Stimulated activated naive B cell treated with anti-CD40 and anti-IgM and Interleukin-4, amounts not matched to agents 10 μg/mL and 1 μg/mL and 100 μg/mL, for 72 hours (primary cell): ENCODE data around the gene NTSR1.

ENCODE experiments used
- ATAC-seq, 2 donors: fragments of 150-1000 bp; cut with Tn5 transposase; replicated peaks; 2 replicates each; pipeline ENCODE4 v1.10.0; 2021; ENCODE audit warnings: moderate library complexity in 1 of 2
- DNase-seq: peaks from one replicate; pipeline ENCODE4 v3.0.0; 2021
- H3K27ac Mint-ChIP-seq: one replicate; pipeline ENCODE4 v1.8.0; 2022; ENCODE audit warnings: mild to moderate bottlenecking, mixed read lengths
- H3K27me3 Mint-ChIP-seq, 2 donors: one replicate each; pipeline ENCODE4 v1.8.0; 2022; ENCODE audit warnings: mixed read lengths in 2 of 2
- H3K36me3 Mint-ChIP-seq, 2 donors: one replicate each; pipeline ENCODE4 v1.8.0; 2022; ENCODE audit warnings: mixed read lengths in 2 of 2, mild to moderate bottlenecking in 1 of 2
- H3K4me1 Mint-ChIP-seq, 2 donors: one replicate each; pipeline ENCODE4 v1.8.0; 2022; ENCODE audit warnings: mixed read lengths in 2 of 2, mild to moderate bottlenecking in 1 of 2
- H3K4me3 Mint-ChIP-seq, 2 donors: one replicate each; pipeline ENCODE4 v1.8.0; 2022; ENCODE audit warnings: mild to moderate bottlenecking in 2 of 2, mixed read lengths in 2 of 2, moderate library complexity in 1 of 2
- H3K9me3 Mint-ChIP-seq, 2 donors: one replicate each; pipeline ENCODE4 v1.8.0; 2022; ENCODE audit warnings: mixed read lengths in 2 of 2, mild to moderate bottlenecking in 1 of 2

Gene NTSR1

DNA sequence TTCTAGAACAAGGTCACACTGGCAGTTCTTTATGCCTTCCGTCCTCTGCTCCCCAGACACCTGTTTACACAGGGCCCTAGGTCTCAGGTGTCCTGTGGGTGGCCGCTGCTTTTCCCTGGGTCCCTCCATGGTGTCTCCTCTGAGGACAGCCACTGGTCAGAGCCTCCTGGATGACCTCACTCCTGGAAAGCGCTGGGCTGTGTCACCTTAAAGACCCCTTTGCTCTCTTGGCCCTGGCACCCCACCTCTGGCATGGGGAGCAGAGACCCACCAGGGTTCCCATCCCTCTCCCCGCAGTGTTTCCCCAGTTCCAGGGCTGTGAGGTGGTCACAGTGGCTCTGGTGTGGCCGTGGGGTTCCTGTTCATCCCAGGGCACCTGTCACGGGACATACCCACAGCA, 33.9 kb downstream of the NTSR1 start:
- no peak for ATAC-seq
- Mint-ChIP-seq H3K27ac (no peak overlapping the region), H3K4me3 (no peak overlapping the region), H3K27me3 (peaks cover 13 to 19% of the 10 kb centered on the region in 2 donors), H3K4me1 (peaks cover 15 to 16% of the 10 kb centered on the region in 2 donors), H3K36me3 (peaks cover 0 to 2% of the 10 kb centered on the region in 2 donors), H3K9me3 (no peaks in the 10 kb centered on the region)
- DNase-seq: no peak

DNA sequence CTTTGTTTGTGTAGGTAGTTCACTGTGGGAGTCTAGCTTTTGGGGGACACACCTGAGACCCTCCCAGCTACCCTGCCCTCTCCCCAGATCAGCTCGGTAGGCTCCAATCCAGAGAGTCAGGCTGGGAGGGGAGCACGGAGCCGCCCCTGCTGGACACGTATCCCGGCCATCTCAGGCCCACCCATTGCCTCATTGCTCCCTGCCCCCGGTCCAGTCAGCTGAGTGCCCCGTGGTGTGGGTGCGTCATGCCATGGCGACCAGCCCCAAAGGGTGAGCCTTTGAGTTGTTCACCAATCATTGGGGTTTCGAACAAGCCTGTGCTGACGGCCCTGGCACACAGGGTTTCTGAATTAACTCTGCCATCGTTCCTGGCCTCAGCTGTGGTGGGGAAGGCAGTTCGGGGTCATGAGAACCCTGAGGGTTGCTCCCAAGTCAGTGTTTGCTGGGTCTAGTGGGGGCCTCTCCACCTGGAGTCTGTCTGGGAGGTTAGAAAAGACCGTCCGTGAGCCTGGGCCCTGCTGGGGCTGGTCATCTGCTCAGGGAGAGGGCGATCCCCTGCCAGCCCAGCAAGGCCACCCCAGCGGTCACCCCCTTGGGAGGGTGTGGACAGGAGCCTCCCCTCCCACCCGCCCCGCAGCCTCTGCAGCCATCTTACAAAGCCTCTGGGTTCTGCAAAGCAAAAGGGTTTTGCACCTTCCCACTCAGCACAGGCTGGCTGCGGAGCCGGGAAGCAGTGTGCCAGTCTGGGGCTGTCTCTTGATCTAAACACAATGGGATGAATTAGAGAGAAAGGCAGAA, 34.5 kb downstream of the NTSR1 start:
- Mint-ChIP-seq H3K4me1 (peaks cover 13 to 15% of the 10 kb centered on the region in 2 donors), H3K4me3 (no peak overlapping the region), H3K27ac (no peak overlapping the region), H3K9me3 (peaks cover under 1% of the 10 kb centered on the region in 2 donors), H3K27me3 (peaks cover 13 to 19% of the 10 kb centered on the region in 2 donors), H3K36me3 (peaks cover under 1 to 2% of the 10 kb centered on the region in 2 donors)
- DNase-seq (no peak), ATAC-seq (no peak)

DNA sequence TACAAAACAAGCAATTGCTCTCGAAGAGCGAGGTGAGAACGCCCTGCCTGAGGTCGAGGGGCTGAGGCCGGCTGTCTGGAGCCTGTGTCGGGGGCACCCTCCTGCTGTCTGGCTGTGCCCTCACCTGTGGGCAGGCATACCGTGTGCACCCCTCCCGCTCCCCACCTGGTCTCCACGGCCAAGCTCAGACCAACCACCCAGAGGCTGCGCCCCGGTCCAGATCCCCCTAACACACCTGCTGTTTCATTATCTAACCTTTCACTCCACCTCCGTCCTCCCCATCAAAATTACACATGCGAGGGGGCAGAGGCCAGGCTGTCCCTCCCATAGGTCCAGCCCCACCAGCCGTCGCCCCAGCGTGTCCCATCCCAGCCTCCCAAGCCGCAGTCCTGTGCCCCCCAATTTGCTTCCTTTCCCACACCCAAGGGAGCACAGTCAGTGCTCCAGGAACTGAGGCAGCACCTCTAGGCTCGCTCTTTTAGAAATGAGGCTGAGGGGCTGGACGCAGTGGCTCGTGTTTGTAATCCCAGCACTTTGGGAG, 35.2 kb downstream of the NTSR1 start:
- no peak for ATAC-seq
- peaks cover 5% of the 10 kb centered on the region in 2 donors for H3K9me3 Mint-ChIP-seq
- peaks cover 13 to 19% of the 10 kb centered on the region in 2 donors for H3K27me3 Mint-ChIP-seq
- peaks cover 13 to 15% of the 10 kb centered on the region in 2 donors for H3K4me1 Mint-ChIP-seq
- DNase-seq: no peak
- peaks cover 2 to 5% of the 10 kb centered on the region in 2 donors for H3K36me3 Mint-ChIP-seq
- peak overlapping the region; percentile 78 for H3K27ac Mint-ChIP-seq
- no peak overlapping the region for H3K4me3 Mint-ChIP-seq

DNA sequence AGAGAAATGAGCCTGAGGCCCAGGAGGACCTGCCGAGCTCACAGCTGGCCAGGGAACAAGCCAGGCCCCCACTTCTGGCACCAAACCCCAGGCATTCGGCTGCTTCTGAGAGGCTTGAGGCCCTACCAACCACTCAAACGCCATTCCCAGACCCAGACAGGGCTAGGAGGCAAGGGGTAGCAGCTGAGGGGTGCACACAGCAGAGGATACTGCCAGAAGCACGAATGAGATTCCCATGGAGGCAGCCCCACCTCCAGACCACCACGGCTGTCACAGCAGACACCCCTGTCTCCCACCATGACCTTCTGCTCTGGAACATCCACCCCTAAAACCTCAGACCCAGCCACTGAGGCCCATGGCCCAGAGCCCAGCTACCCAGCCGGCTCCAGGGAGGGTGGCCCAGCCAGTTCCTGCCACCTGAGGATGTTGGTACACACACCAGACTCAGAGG, 36.1 kb downstream of the NTSR1 start:
- Mint-ChIP-seq H3K27ac (no peak overlapping the region), H3K4me1 (peaks cover 10% of the 10 kb centered on the region in 2 donors), H3K36me3 (peaks cover 2 to 5% of the 10 kb centered on the region in 2 donors), H3K9me3 (peaks cover 5% of the 10 kb centered on the region in 2 donors), H3K4me3 (no peak overlapping the region), H3K27me3 (peaks cover 17 to 19% of the 10 kb centered on the region in 2 donors)
- DNase-seq (no peak), ATAC-seq (no peak)

DNA sequence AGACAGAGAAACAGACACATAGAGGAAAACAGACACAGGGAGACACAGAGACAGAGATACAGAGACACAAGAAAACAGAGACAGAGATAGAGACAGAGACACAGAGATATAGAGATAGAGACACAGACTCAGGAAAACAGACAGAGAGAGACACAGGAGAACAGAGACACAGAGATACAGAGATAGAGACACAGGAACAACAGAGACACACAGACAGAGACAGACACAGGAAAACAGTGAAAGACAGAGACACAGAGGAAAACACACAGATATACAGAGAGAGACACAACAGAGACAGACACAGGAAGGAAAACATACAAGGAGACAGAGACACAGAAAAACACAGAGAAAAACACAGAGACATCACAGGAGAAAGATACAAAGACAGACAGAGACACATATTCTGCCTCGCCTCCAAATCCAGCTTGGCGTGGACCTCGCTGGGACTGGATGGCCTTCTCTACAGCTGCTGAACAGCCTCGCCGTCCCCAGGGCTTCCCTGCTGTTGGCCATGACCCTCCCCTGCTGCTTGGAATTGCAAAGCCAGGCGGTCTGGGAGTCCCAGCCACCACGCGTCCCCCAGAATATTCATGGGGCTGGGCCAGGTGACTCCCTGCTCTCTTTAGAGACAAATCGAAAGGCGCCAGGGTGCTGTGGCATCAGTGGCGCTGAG, 36.8 kb downstream of the NTSR1 start:
- DNase-seq: no peak
- H3K4me1 Mint-ChIP-seq: peaks cover 4 to 5% of the 10 kb centered on the region in 2 donors
- peaks cover 5% of the 10 kb centered on the region in 2 donors for H3K9me3 Mint-ChIP-seq
- H3K4me3 Mint-ChIP-seq: no peak overlapping the region
- H3K27ac Mint-ChIP-seq: no peak overlapping the region
- ATAC-seq: no peak
- H3K27me3 Mint-ChIP-seq: peaks cover 22 to 24% of the 10 kb centered on the region in 2 donors
- peaks cover 2 to 5% of the 10 kb centered on the region in 2 donors for H3K36me3 Mint-ChIP-seq

DNA sequence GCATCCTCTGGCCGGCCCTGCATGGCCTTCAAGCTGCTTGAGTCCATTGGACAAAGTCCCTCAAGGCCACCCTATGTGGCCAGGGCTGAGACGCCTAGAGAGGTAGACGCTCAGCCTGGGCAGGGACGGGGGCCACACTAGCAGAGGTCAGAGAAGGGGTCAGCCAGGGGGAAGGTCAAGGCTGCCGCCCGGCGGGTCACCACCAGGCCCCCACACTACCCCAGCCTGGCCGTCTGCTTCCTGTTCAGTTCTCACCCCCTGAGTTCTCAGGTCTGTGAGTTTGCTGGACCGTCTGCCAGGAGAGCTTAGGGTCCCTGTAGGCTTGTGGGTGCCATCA, 37.3 kb downstream of the NTSR1 start:
- H3K4me3 Mint-ChIP-seq: no peak overlapping the region
- H3K36me3 Mint-ChIP-seq: peaks cover 2 to 5% of the 10 kb centered on the region in 2 donors
- peaks cover 5% of the 10 kb centered on the region in 2 donors for H3K9me3 Mint-ChIP-seq
- no peak overlapping the region for H3K27ac Mint-ChIP-seq
- H3K4me1 Mint-ChIP-seq: peaks cover 0 to 5% of the 10 kb centered on the region in 2 donors
- ATAC-seq (no peak), DNase-seq (no peak)
- H3K27me3 Mint-ChIP-seq: peaks cover 22 to 24% of the 10 kb centered on the region in 2 donors

DNA sequence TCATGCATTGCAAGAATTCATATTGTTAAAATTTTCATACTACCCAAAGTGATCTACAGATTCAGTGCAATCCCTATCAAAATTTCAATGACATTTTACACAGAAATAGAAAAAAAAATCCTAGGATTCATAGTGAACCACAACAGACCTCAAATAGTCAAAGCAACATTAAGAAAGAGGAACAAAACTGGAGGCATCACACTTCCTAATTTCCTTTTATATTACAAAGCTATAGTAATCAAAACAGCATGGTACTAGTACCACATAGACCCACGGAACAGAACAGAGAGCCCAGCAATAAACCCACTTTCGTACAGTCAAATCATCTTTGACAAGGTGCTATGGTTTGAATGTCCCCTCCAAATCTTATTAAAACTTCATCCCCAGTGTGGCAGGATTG, 39.7 kb downstream of the NTSR1 start:
- peaks cover 28 to 45% of the 10 kb centered on the region in 2 donors for H3K27me3 Mint-ChIP-seq
- DNase-seq: no peak

DNA sequence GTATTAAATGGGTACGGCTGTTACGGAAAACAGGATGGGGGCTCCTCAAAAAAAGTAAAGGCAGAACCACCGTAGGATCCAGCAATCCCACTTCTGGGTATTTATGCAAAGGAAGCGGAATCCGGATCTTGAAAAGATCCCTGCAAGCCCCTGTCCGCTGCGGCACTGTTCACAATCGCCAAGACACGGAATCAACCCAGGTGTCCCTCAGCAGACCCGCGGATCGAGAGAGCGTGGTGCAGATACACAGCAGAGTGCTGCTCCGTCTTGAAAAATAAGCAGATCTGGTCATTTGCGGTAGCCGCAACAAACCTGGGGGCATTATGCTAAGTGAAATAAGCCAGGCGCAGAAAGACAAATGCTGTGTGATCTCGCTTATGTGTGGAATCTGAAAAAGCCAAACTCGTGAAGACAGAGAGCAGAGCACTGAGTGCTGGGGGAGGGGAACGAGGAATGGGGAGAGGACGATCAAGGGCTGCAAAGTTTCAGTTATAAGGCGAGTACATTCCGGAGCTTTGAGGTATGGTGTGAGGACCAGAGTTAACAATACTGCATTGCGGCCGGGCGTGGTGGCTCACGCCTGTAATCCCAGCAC, 41.3 kb downstream of the NTSR1 start:
- H3K36me3 Mint-ChIP-seq: peaks cover 0 to 5% of the 10 kb centered on the region in 2 donors
- DNase-seq (no peak), ATAC-seq (no peak)
- H3K27ac Mint-ChIP-seq: no peak overlapping the region
- no peak overlapping the region for H3K4me3 Mint-ChIP-seq
- peaks cover 27 to 49% of the 10 kb centered on the region in 2 donors for H3K27me3 Mint-ChIP-seq
- H3K9me3 Mint-ChIP-seq: peaks cover 5% of the 10 kb centered on the region in 2 donors
- peaks cover 0 to 2% of the 10 kb centered on the region in 2 donors for H3K4me1 Mint-ChIP-seq

More for the DNA sequence above, 39.7 kb downstream of the NTSR1 start:
- Mint-ChIP-seq H3K4me3 (no peak overlapping the region), H3K9me3 (peaks cover 5% of the 10 kb centered on the region in 2 donors), H3K36me3 (peaks cover 2 to 5% of the 10 kb centered on the region in 2 donors), H3K27ac (no peak overlapping the region), H3K4me1 (peaks cover 0 to 5% of the 10 kb centered on the region in 2 donors)
- ATAC-seq: no peak

DNA sequence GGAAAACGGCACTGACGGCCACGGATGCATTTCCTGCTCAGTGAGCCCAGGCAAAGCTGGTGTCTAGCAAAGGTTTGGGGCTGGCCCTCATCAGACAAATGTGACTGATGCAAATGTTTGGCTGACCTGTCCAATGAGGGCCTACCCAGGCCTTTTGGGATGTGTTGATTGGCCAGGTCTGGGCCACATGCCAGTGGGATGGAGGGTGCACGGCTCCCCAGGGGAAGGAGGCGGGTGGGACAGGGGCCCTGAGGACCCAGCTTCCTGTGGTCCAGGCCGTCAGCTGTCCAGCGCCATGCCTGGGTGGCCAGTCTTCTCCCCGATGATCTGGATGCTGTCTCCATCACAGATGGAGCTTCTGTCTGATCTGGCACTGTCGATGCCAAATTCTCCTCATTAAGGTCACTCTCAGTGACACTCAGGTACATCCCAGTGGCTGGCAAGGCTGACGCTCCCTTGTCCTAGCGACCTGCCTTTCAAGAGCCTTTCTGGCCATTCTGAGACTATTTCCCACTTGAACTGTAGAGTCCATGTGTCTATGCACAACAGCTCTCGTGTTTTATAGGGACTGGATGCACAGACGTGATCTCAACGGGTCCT, 43.0 kb downstream of the NTSR1 start:
- peaks cover 5% of the 10 kb centered on the region in 2 donors for H3K9me3 Mint-ChIP-seq
- no peak overlapping the region for H3K4me3 Mint-ChIP-seq
- H3K36me3 Mint-ChIP-seq: peaks cover 0 to 5% of the 10 kb centered on the region in 2 donors
- H3K4me1 Mint-ChIP-seq: no peaks in the 10 kb centered on the region
- no peak for ATAC-seq
- no peak for DNase-seq
- H3K27ac Mint-ChIP-seq: no peak overlapping the region
- peaks cover 27 to 46% of the 10 kb centered on the region in 2 donors for H3K27me3 Mint-ChIP-seq

DNA sequence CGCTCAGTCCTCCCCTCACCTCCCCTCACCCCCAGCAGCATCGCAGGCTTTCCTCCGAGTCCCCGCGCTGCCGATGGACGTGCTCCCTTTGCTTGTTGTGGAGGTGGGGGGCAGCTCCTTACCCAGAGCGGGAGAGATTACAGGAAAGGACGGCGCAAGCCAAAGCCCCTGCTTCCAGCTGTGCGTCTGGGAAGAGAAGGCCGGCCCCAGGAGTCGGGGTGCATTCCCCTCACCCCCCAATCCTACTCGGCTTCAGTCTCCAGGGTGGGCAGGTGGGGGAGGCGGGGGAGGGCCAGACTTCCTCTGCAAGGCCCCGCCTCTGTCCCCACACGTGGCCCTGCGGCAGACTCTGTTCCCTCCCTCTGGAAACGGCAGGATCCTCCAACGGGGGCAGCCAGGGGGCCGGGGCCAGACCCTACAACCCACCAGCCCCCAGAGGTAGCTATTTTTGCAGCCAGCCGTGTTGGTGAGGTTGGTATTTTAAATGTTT, 43.6 kb downstream of the NTSR1 start:
- H3K4me1 Mint-ChIP-seq: no peaks in the 10 kb centered on the region
- H3K4me3 Mint-ChIP-seq: no peak overlapping the region
- peaks cover 5% of the 10 kb centered on the region in 2 donors for H3K9me3 Mint-ChIP-seq
- no peak for DNase-seq
- H3K36me3 Mint-ChIP-seq: peaks cover 0 to 5% of the 10 kb centered on the region in 2 donors
- no peak overlapping the region for H3K27ac Mint-ChIP-seq
- peaks cover 27 to 50% of the 10 kb centered on the region in 2 donors for H3K27me3 Mint-ChIP-seq
- no peak for ATAC-seq

DNA sequence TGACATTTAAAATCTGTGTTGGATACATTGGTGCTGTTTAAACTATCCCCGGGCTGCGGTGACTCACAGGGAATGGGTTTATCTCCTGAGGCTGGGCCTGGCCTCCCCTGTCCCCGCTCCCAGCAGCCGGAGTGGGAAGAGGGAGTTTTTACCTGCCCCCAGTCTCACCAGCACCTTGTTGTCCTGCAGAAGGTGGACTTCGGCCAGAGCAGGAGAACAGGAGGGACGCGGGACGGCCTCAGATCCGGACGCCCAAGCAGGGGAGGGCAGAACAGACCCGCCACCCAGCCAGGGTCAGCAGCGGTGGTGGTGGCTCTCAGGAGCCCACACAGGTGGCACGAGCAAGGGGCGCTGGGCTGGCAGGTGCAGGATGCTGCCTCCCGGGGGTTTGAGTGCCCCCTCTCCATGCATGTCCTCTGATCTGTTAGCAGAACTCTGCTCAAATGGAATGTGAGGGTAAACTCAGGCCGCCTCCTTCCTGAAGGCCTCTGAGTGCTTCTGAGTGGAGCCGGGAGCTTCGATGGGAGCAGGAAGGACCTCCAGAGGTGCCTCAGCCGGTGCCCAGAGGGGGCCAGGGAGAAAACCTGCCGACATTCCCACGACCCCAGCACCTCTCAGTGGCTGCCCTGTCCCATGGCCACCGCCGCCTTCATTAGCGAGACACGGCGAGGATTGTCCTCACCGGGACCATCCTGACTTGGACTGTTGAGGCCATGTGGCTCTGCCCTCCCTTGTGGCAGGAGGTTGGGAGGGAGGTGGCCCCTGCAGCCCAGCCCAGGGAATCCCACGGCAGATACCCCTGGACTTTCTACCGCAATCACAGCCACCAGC, 44.2 kb downstream of the NTSR1 start:
- H3K4me1 Mint-ChIP-seq: no peaks in the 10 kb centered on the region
- H3K4me3 Mint-ChIP-seq: no peak overlapping the region
- H3K27me3 Mint-ChIP-seq: peaks cover 33 to 57% of the 10 kb centered on the region in 2 donors
- ATAC-seq (no peak), DNase-seq (no peak)
- peaks cover 0 to 5% of the 10 kb centered on the region in 2 donors for H3K36me3 Mint-ChIP-seq
- no peak overlapping the region for H3K27ac Mint-ChIP-seq
- H3K9me3 Mint-ChIP-seq: peaks cover 5% of the 10 kb centered on the region in 2 donors

DNA sequence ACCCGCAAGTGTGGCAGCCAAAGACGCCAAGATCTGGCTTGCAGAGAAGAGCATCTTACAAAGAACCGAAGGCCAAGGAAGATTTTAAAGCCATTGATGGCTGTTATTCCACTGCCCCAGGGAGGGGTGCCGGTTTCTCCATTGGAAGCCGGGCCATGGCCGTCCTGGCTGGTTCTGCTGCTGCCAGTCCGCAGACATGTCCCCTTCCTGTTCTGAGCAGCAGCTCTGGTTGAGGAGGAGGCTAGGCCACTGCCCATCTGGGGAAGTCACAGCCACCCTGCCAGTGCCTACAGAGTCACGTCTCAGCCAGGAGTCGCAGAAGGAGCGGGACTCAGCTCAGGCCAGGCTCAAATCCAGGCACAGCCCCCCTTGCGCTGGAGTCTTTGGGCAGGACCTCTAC, 45.0 kb downstream of the NTSR1 start:
- ATAC-seq (no peak), DNase-seq (no peak)
- H3K9me3 Mint-ChIP-seq: peaks cover 0 to under 1% of the 10 kb centered on the region in 2 donors
- no peak overlapping the region for H3K27ac Mint-ChIP-seq
- peaks cover 40 to 64% of the 10 kb centered on the region in 2 donors for H3K27me3 Mint-ChIP-seq
- no peaks in the 10 kb centered on the region for H3K4me1 Mint-ChIP-seq
- H3K4me3 Mint-ChIP-seq: no peak overlapping the region
- peaks cover 0 to under 1% of the 10 kb centered on the region in 2 donors for H3K36me3 Mint-ChIP-seq
